H1 (cell line): Measurements from ENCODE around the gene G6PC3.

Source experiments
- ATF2 ChIP-seq: IDR thresholded peaks from 2 replicates; pipeline ENCODE4 v1.6.1; 2012; ENCODE audit warnings: low read length, inconsistent platforms
- CTCF ChIP-seq, 3 experiments: IDR thresholded peaks; 1 replicate in 2 of 3; 2 replicates in 1 of 3; pipeline versions ENCODE4 v1.5.1 to v1.6.1; 2011; ENCODE audit warnings: low read length in 3 of 3, mild to moderate bottlenecking in 3 of 3, inconsistent platforms in 2 of 3, low read depth in 1 of 3, moderate library complexity in 1 of 3; ENCODE audit not compliant: insufficient read depth in 1 of 3; ENCODE audit errors: control extremely low read depth in 1 of 3
- E2F6 ChIP-seq: IDR thresholded peaks from 2 replicates; pipeline ENCODE4 v1.6.1; 2012; ENCODE audit warnings: inconsistent platforms
- EZH2 ChIP-seq: fragments of 200-600 bp; sonication (generic); IDR thresholded peaks from 2 replicates; pipeline ENCODE4 v1.7.1; 2012; ENCODE audit warnings: low read depth, mild to moderate bottlenecking, moderate library complexity, low read length, inconsistent platforms; ENCODE audit not compliant: severe bottlenecking
- POLR2A ChIP-seq, 2 experiments: IDR thresholded peaks; 1 replicate in 1 of 2; 2 replicates in 1 of 2; pipeline ENCODE4 v1.6.1; 2011; ENCODE audit warnings: low read depth in 2 of 2, low read length in 2 of 2, mild to moderate bottlenecking in 2 of 2; ENCODE audit errors: control extremely low read depth in 1 of 2
- SP1 ChIP-seq: IDR thresholded peaks from 2 replicates; pipeline ENCODE4 v1.6.1; 2011; ENCODE audit warnings: low read depth, low read length
- ZNF274 ChIP-seq: IDR thresholded peaks from 2 replicates; pipeline ENCODE4 v1.7.0; 2012; ENCODE audit warnings: low read length, borderline replicate concordance; ENCODE audit errors: extremely low read depth

GRCh38 chr17:44049294-44050060 lies 21.1 kb upstream of the G6PC3 start:
- TF ChIP-seq POLR2A (IDR thresholded peaks at IDR 0.05; ENCODE audit: control extremely low read depth in 1 of 2, low read depth in 2 of 2, low read length in 2 of 2) (no peak), CTCF (IDR thresholded peaks at IDR 0.05; ENCODE audit: control extremely low read depth in 1 of 3, insufficient read depth in 1 of 3, low read depth in 1 of 3, low read length in 3 of 3) (no peak), ZNF274 (no peak), SP1 (no peak), ATF2 (no peak), E2F6 (no peak), EZH2 (no peak)
